Right atrium auricular region (tissue), 2 donors: ENCODE data around the gene NEDD9. TPM values are rescaled to one million over a fixed set of nuclear protein-coding genes. Genes with fewer than 3 reads are reported as not detected.

Experiments used
- DNase-seq: peaks from one replicate; pipeline ENCODE4 v3.0.0-alpha.2; 2019; ENCODE audit warnings: low spot score
- H3K27ac ChIP-seq, 2 donors: fragments of 200-600 bp; sonication (generic); 1 replicate in 1 of 2; 2 replicates in 1 of 2; pipeline ENCODE4 v1.5.1; 2016 to 2019
- H3K27me3 ChIP-seq, 2 donors: fragments of 200-600 bp; sonication (generic); one replicate each; pipeline versions ENCODE4 v1.5.1 to v1.6.0; 2017 to 2019
- H3K36me3 ChIP-seq: fragments of 200-600 bp; sonication (generic); one replicate; pipeline ENCODE4 v1.5.1; 2016
- H3K4me1 ChIP-seq, 2 donors: fragments of 200-600 bp; sonication (generic); one replicate each; pipeline versions ENCODE4 v1.5.1 to v1.6.0; 2017 to 2019
- H3K4me3 ChIP-seq, 2 donors: fragments of 200-600 bp; sonication (generic); 1 replicate in 1 of 2; 2 replicates in 1 of 2; pipeline ENCODE4 v1.5.1; 2017 to 2019; ENCODE audit warnings: mild to moderate bottlenecking in 1 of 2, moderate library complexity in 1 of 2
- H3K9me3 ChIP-seq, 2 donors: fragments of 200-600 bp; sonication (generic); one replicate each; pipeline ENCODE4 v1.5.1; 2019
- total RNA-seq, 2 donors: library from RNA; depleted of rRNA; stranded (reverse); fragments of >200 nt; gene quantifications; one replicate each; pipeline ENCODE4 v1.1.0, GENCODE V29; 2016
- TF ChIP-seq, protein P1 (sequence below), 2 donors: fragments of 200-600 bp; sonication (generic); IDR thresholded peaks; one replicate each; pipeline ENCODE4 v1.5.1; 2019; ENCODE audit warnings: antibody characterized with exemption in 2 of 2

The NEDD9 gene
- total RNA-seq, 2 donors from 2014 or later, result 47.3 to 56.2 TPM

DNA sequence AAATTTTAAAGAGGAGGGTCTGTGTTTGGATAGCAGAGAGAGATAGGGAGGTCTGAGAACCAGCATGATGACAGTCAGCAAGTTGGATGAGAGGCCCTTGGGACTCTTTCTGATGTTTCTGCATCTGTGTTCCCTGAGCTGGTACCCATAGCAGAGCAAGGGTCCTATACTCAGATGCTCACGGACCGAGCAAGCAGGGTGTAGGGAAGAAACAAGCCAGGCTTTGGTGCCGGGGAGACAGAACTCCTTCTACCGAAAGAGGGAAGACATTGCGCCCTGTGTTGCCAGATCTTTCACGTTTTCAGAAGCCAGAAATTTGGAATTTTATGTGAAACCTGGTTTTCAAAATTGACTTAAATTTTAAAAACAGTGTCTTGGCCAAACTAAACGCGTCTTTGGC lies 34.6 kb downstream of the NEDD9 start:
- Histone ChIP-seq H3K4me1 (peaks cover 0 to 70% of the 10 kb centered on the region in 2 donors), H3K36me3 (peaks cover 30% of the 10 kb centered on the region), H3K27ac (peak overlapping the region; percentile 40 to 42), H3K4me3 (no peak overlapping the region), H3K27me3 (no peaks in the 10 kb centered on the region), H3K9me3 (no peaks in the 10 kb centered on the region)
- DNase-seq, result no peak
- TF ChIP-seq, protein P1, sequence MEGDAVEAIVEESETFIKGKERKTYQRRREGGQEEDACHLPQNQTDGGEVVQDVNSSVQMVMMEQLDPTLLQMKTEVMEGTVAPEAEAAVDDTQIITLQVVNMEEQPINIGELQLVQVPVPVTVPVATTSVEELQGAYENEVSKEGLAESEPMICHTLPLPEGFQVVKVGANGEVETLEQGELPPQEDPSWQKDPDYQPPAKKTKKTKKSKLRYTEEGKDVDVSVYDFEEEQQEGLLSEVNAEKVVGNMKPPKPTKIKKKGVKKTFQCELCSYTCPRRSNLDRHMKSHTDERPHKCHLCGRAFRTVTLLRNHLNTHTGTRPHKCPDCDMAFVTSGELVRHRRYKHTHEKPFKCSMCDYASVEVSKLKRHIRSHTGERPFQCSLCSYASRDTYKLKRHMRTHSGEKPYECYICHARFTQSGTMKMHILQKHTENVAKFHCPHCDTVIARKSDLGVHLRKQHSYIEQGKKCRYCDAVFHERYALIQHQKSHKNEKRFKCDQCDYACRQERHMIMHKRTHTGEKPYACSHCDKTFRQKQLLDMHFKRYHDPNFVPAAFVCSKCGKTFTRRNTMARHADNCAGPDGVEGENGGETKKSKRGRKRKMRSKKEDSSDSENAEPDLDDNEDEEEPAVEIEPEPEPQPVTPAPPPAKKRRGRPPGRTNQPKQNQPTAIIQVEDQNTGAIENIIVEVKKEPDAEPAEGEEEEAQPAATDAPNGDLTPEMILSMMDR (IDR thresholded peaks at IDR 0.05), result no peak

DNA sequence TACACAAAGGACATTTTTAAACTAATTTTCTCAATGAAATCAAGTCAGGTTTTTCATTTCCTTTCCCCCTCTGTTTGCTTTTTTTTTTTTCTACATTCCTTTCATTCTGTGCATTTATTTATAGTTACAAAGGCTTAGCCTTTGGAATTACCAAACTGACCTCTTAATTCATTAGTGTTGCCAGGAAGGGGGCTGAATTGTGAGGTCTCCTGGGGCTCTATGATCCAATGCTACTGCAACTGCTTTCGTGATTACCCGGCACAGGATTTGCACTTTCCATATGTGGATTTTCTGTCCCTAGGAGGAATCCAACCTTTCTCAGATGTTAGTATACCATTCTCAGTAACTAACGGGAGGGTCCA lies 35.3 kb downstream of the NEDD9 start:
- no peaks in the 10 kb centered on the region for H3K27me3 ChIP-seq
- H3K36me3 ChIP-seq, result peaks cover 37% of the 10 kb centered on the region
- TF ChIP-seq, protein P1 (IDR thresholded peaks at IDR 0.05), result no peak
- no peak overlapping the region for H3K4me3 ChIP-seq
- H3K9me3 ChIP-seq, result no peaks in the 10 kb centered on the region
- DNase-seq, result no peak
- peaks cover 0 to 63% of the 10 kb centered on the region in 2 donors for H3K4me1 ChIP-seq
- H3K27ac ChIP-seq, result peak overlapping the region; percentile 40 to 50

DNA sequence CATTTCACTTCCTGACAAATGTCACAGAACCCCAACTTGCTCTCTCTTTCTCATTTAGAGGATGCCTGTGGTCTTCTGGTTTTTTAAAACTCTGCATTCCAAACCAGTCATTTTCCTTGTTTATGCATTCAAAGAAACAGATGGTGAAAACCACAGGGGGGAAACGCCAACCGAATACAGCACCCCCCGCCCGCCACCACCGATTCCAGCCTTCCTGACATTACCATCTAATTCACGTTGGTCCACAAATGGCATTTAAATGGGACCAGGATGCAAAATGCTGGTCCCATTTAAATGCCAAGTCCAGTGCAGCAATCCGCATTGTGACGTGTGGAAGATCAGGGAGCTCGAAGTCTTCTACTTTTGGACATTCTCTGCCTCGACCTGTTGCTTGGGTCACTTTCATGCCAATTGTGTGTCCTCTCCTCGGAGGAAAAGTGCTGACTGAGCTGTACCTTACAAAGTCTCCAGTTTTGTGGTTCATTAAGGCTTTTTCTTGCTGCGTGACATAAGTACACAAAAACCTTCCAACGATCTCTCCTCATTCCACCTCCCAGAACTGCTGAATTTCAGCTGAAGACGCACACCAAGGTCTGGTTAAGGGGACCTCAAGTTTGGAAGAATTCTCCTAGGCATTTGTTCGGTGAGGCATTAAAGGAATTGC lies 35.8 kb downstream of the NEDD9 start:
- TF ChIP-seq, protein P1 (IDR thresholded peaks at IDR 0.05), result no peak
- DNase-seq, result no peak
- H3K9me3 ChIP-seq, result no peaks in the 10 kb centered on the region
- H3K36me3 ChIP-seq, result peaks cover 42% of the 10 kb centered on the region
- H3K4me1 ChIP-seq, result peaks cover 0 to 58% of the 10 kb centered on the region in 2 donors
- no peaks in the 10 kb centered on the region for H3K27me3 ChIP-seq
- peak overlapping the region; percentile 50 to 62 for H3K27ac ChIP-seq
- H3K4me3 ChIP-seq, result no peak overlapping the region

DNA sequence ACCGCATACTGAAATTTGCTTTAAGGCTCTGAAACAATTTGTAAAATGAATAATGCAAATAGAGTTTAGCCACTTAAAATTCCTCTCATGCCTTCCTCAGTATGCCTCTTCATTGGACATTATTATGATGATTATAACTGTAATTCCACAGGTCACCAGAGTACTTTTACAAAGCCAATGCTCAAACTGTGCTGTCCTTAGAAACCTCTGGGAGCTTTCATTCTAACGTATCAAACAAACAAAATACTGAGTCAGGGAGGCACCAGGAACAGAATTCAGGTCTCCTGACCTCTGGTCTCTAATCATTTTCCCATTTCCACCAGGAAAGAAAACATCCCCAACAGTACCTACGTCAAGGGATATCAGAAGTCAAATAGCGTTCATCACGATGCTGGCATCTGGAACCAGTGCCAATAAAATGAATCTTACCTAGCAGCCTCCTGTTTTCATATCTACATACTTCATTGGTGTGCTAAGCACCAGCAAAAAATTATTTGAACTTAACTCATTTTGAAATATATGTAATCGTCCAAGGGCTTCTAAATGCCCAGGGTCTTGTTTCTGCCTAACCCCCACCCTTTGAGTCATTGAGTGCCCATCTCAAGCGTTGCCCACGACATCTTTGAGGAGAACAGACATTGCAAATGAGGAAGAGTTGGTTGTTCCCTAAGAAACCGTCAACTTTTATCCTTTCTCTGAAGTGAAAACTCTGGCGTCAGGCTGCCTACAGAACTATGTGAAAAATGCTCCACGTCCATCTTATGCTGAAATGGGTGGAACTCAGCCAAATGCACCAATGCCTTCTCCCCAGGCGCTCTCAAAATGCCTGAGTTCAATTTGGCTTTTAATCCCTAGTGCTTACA lies 37.9 kb downstream of the NEDD9 start:
- no peaks in the 10 kb centered on the region for H3K9me3 ChIP-seq
- H3K27ac ChIP-seq, result peak overlapping the region; percentile 50 to 62
- peaks cover 0 to 44% of the 10 kb centered on the region in 2 donors for H3K4me1 ChIP-seq
- no peak for DNase-seq
- no peaks in the 10 kb centered on the region for H3K27me3 ChIP-seq
- peaks cover 45% of the 10 kb centered on the region for H3K36me3 ChIP-seq
- TF ChIP-seq, protein P1 (IDR thresholded peaks at IDR 0.05), result peak in 1 of 2 donors; percentile 19
- H3K4me3 ChIP-seq, result no peak overlapping the region

DNA sequence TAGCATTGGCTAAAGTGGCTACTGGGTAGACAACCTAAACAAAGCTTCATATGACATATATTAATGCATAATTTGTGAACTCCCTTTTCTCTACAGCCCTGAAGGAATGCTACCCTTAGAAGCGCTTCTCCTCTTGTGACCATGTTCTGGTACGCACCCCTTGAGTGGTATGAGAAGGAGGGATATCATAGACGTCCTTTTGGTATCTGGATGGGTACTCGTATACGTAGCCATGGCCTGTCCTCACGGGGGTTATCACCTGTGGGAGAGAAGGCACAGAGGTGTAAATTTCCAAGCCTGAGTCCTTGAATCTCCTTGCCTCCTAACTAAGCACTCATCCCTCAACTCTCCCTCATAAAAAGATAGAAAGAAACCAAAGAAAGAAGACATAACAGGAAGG lies 39.0 kb downstream of the NEDD9 start:
- H3K27me3 ChIP-seq, result no peaks in the 10 kb centered on the region
- TF ChIP-seq, protein P1 (IDR thresholded peaks at IDR 0.05), result no peak
- H3K9me3 ChIP-seq, result no peaks in the 10 kb centered on the region
- peak overlapping the region in 1 of 2 donors; percentile 50 for H3K27ac ChIP-seq
- no peak for DNase-seq
- no peak overlapping the region for H3K4me3 ChIP-seq
- peaks cover 54% of the 10 kb centered on the region for H3K36me3 ChIP-seq
- H3K4me1 ChIP-seq, result peaks cover 0 to 41% of the 10 kb centered on the region in 2 donors
